HFF-Myc (cell line): ENCODE data around the gene NARF.

Experiments used
- DNase-seq: peaks from one replicate; pipeline ENCODE4 v3.0.0-alpha.2; 2011; ENCODE audit warnings: low read depth; ENCODE audit errors: extremely low read depth
- H3K4me3 ChIP-seq: replicated peaks from 2 replicates; pipeline ENCODE4 v1.5.1; 2011; ENCODE audit warnings: low read depth, mild to moderate bottlenecking, control low read depth, low read length
- CTCF ChIP-seq: IDR thresholded peaks from 2 replicates; pipeline ENCODE4 v1.5.1; 2012; ENCODE audit warnings: mild to moderate bottlenecking, low read depth, low read length, control low read depth; ENCODE audit errors: missing control alignments

NARF gene

GRCh38 chr17:82414548-82415281, 43.8 kb upstream of the NARF start:
- TF ChIP-seq CTCF = peak; percentile 69
- no peak for DNase-seq
- H3K4me3 ChIP-seq = no peak overlapping the region

- no peak for DNase-seq
- no peak overlapping the region for H3K4me3 ChIP-seq
- no peak for TF ChIP-seq CTCF
These were observed 43.2 kb upstream of the NARF start for GRCh38 chr17:82415336-82415735.

GRCh38 chr17:82415786-82416185, 42.8 kb upstream of the NARF start:
- DNase-seq = no peak
- H3K4me3 ChIP-seq = no peak overlapping the region
- TF ChIP-seq CTCF = no peak

- H3K4me3 ChIP-seq = no peak overlapping the region
- DNase-seq = no peak
- TF ChIP-seq CTCF = no peak
These were observed 42.3 kb upstream of the NARF start for GRCh38 chr17:82416264-82416663.

GRCh38 chr17:82416771-82417170, 41.8 kb upstream of the NARF start:
- no peak overlapping the region for H3K4me3 ChIP-seq
- TF ChIP-seq CTCF = peak; percentile 4
- DNase-seq = no peak

GRCh38 chr17:82418001-82418986, 40.2 kb upstream of the NARF start, which contains the start of the genes HEXD and OGFOD3:
Gene HEXD (plus strand): TSS chr17:82418347. CDS start chr17:82419800, 1,453 bp downstream.
Gene OGFOD3 (minus strand): TSS chr17:82418586. CDS start chr17:82418485, 101 bp downstream.
- TF ChIP-seq CTCF = no peak
- no peak for DNase-seq
- H3K4me3 ChIP-seq = peak within 1 kb of the TSS; percentile 77
